Adrenal gland (tissue), 12 donors: ENCODE results near the gene MXRA7. TPM values are rescaled to one million over a fixed set of nuclear protein-coding genes. Genes with fewer than 3 reads are reported as not detected.

ENCODE experiments used
- DNase-seq, 7 donors: peaks; one replicate each; pipeline ENCODE4 v3.0.0-alpha.2; 2019 to 2020
- H3K27ac ChIP-seq, 5 donors: fragments of 200-600 bp; sonication (generic) in 4 of 5; 1 replicate in 3 of 5; 2 replicates in 2 of 5; pipeline versions ENCODE4 v1.5.1 to v1.8.0; 2016 to 2020; ENCODE audit warnings: mild to moderate bottlenecking in 1 of 5
- H3K27me3 ChIP-seq: fragments of 200-600 bp; 2 replicates; pipeline ENCODE4 v1.8.0; 2021
- H3K36me3 ChIP-seq, 2 donors: fragments of 200-600 bp; replicated peaks in 1 of 2; 1 replicate in 1 of 2; 2 replicates in 1 of 2; pipeline versions ENCODE4 v1.5.1 to v1.8.0; 2018 to 2022
- H3K4me1 ChIP-seq, 2 donors: fragments of 200-600 bp; replicated peaks in 1 of 2; 1 replicate in 1 of 2; 2 replicates in 1 of 2; pipeline versions ENCODE4 v1.5.1 to v1.8.0; 2018 to 2021
- H3K4me3 ChIP-seq, 4 donors: fragments of 200-600 bp; sonication (generic) in 3 of 4; one replicate each; pipeline ENCODE4 v1.5.1; 2016 to 2018
- H3K9me3 ChIP-seq, 3 donors: fragments of 200-600 bp; sonication (generic) in 1 of 3; replicated peaks in 1 of 3; 1 replicate in 2 of 3; 2 replicates in 1 of 3; pipeline versions ENCODE4 v1.5.1 to v1.8.0; 2016 to 2021
- POLR2A ChIP-seq, 2 donors: fragments of 450-650 bp; IDR thresholded peaks; one replicate each; pipeline ENCODE4 v1.6.1; 2017; ENCODE audit warnings: antibody characterized with exemption in 2 of 2, mild to moderate bottlenecking in 2 of 2, moderate library complexity in 1 of 2
- WGBS, 4 donors: extraction: QIAGEN DNeasy Blood & Tissue Kit in 2 of 4; methylation state at CpG; one replicate each; pipeline versions ENCODE4 v1.1.5 to v1.1.7; 2013 to 2017; 5-methylcytosine and 5-hydroxymethylcytosine counted together
- intact Hi-C, 2 donors: fragments of 100-400 bp; cut with DNase I; formaldehyde crosslinking; loops; one replicate each; pipeline versions ENCODE4 v1.14.1 to v1.15.0; 2022 to 2023
- polyA plus RNA-seq, 3 donors: library from polyadenylated mRNA; stranded (reverse); fragments of 200-250 nt in 2 of 3; fragments of 350-450 nt in 1 of 3; fragmentation: Illumina TruSeq in 1 of 3; extraction: RNeasy Lipid Tissue Mini Kit (QIAGEN cat#74804) in 1 of 3; gene quantifications; one replicate each; pipeline ENCODE4 v1.2.3, GENCODE V29; 2013 to 2014
- total RNA-seq, 9 donors: library from RNA; depleted of rRNA in 4 of 9; stranded (reverse); fragments of >200 nt in 4 of 9; fragments of 120-200 nt in 1 of 9; fragmentation: NEBNext Ultra II Directional in 1 of 9; extraction: Animal tissue kit (Norgen Biotek cat#: 25700) in 1 of 9; gene quantifications; one replicate each; pipeline versions ENCODE4 v1.1.0 to v1.2.4, GENCODE V29; 2013 to 2023
- TF ChIP-seq, protein P1 (sequence below), 6 experiments: fragments of 450-650 bp in 4 of 6; fragments of 200-600 bp in 2 of 6; sonication (generic) in 1 of 6; IDR thresholded peaks; 1 replicate in 5 of 6; 2 replicates in 1 of 6; pipeline versions ENCODE4 v1.5.1 to v1.8.0; 2016 to 2021; ENCODE audit warnings: antibody characterized with exemption in 6 of 6, mild to moderate bottlenecking in 2 of 6, moderate library complexity in 1 of 6
- donor health status: healthy with polysubstance abuse.
- donor health status: Bipolar disorder and iron deficiency.
- donor health status: DM: yes; HTN: yes; CAD: no.
- donor health status: DM: no; HTN: no; CAD: no.
- donor health status: DM: no; HTN: no; CAD: no.
- donor health status: DM: yes; HTN: yes; CAD: no.

MXRA7 gene
- total and polyA plus RNA-seq, 12 donors, result 81.5 to 671 (median 356) TPM

- 85 to 100% (median 90%) methylated on average over 1 to 7 of the region's 7 CpGs for WGBS, 4 donors
- DNase-seq, result no peak
- intact Hi-C loops, result no loop called here
- H3K36me3 ChIP-seq, result peaks cover 0 to 43% of the 10 kb centered on the region in 2 donors
- no peak overlapping the region for H3K4me3 ChIP-seq
- TF ChIP-seq, protein P1, sequence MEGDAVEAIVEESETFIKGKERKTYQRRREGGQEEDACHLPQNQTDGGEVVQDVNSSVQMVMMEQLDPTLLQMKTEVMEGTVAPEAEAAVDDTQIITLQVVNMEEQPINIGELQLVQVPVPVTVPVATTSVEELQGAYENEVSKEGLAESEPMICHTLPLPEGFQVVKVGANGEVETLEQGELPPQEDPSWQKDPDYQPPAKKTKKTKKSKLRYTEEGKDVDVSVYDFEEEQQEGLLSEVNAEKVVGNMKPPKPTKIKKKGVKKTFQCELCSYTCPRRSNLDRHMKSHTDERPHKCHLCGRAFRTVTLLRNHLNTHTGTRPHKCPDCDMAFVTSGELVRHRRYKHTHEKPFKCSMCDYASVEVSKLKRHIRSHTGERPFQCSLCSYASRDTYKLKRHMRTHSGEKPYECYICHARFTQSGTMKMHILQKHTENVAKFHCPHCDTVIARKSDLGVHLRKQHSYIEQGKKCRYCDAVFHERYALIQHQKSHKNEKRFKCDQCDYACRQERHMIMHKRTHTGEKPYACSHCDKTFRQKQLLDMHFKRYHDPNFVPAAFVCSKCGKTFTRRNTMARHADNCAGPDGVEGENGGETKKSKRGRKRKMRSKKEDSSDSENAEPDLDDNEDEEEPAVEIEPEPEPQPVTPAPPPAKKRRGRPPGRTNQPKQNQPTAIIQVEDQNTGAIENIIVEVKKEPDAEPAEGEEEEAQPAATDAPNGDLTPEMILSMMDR (IDR thresholded peaks at IDR 0.05), result no peak
- TF ChIP-seq POLR2A (IDR thresholded peaks at IDR 0.05), result no peak
- no peaks in the 10 kb centered on the region for H3K9me3 ChIP-seq
- H3K4me1 ChIP-seq, result peaks cover 21 to 64% of the 10 kb centered on the region in 2 donors
- H3K27ac ChIP-seq, result no peak overlapping the region
- H3K27me3 ChIP-seq, result no peaks in the 10 kb centered on the region
Measured at GRCh38 chr17:76684756-76685155, 26.0 kb downstream of the MXRA7 start.

GRCh38 chr17:76683921-76684745 is 26.6 kb downstream of the MXRA7 start:
- Histone ChIP-seq H3K4me3 (no peak overlapping the region), H3K27ac (no peak overlapping the region), H3K9me3 (no peaks in the 10 kb centered on the region), H3K36me3 (peaks cover 0 to 43% of the 10 kb centered on the region in 2 donors), H3K27me3 (no peaks in the 10 kb centered on the region), H3K4me1 (peaks cover 15 to 58% of the 10 kb centered on the region in 2 donors)
- intact Hi-C loops, result no loop called here
- peak in 1 of 7 donors; percentile 23 for DNase-seq
- no peak for TF ChIP-seq POLR2A (IDR thresholded peaks at IDR 0.05)
- TF ChIP-seq, protein P1 (IDR thresholded peaks at IDR 0.05), result no peak
- WGBS, 4 donors, result 86 to 93% (median 90%) methylated on average over 12 to 25 of the region's 25 CpGs

GRCh38 chr17:76683011-76683755 is 27.6 kb downstream of the MXRA7 start:
- TF ChIP-seq, protein P1 (IDR thresholded peaks at IDR 0.05), result no peak
- TF ChIP-seq POLR2A (IDR thresholded peaks at IDR 0.05), result no peak
- DNase-seq, result no peak
- no peaks in the 10 kb centered on the region for H3K27me3 ChIP-seq
- no peak overlapping the region for H3K4me3 ChIP-seq
- peaks cover 0 to 45% of the 10 kb centered on the region in 2 donors for H3K36me3 ChIP-seq
- H3K4me1 ChIP-seq, result peaks cover 8 to 48% of the 10 kb centered on the region in 2 donors
- WGBS, 4 donors, result 61 to 68% (median 66%) methylated on average over 14 to 18 of the region's 18 CpGs
- intact Hi-C loops, result no loop called here
- no peaks in the 10 kb centered on the region for H3K9me3 ChIP-seq
- peak overlapping the region in 1 of 5 donors; percentile 34 for H3K27ac ChIP-seq

DNA sequence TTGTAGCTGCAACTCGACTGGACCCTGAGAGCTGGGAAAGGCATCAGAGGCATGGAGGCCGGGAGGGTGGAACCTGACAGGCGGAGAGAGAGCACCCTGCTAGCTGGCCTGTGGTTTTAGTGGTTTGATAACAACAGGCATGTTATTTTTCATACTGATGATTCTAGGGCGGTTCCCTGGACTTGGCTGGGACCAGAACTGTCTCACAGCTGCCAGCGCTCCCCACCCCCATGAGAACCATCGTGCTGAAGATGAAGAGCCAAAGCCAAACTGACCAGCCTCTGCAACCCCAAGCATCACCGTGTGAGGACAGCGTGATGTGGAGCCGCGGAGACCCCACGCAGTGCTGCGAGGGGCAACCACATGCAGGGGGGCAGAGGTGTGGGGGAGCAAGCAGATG is 28.5 kb downstream of the MXRA7 start:
- DNase-seq, result no peak
- no peak overlapping the region for H3K4me3 ChIP-seq
- H3K27me3 ChIP-seq, result no peaks in the 10 kb centered on the region
- peak overlapping the region in 2 of 5 donors; percentile 34 to 52 for H3K27ac ChIP-seq
- no peak for TF ChIP-seq POLR2A (IDR thresholded peaks at IDR 0.05)
- TF ChIP-seq, protein P1 (IDR thresholded peaks at IDR 0.05), result no peak
- H3K36me3 ChIP-seq, result peaks cover 0 to 48% of the 10 kb centered on the region in 2 donors
- H3K9me3 ChIP-seq, result no peaks in the 10 kb centered on the region
- intact Hi-C loops, result no loop called here
- peaks cover 0 to 39% of the 10 kb centered on the region in 2 donors for H3K4me1 ChIP-seq
- WGBS, 4 donors, result 66 to 74% (median 73%) methylated on average over 12 of the region's 12 CpGs
